Activated T-helper 1 cell treated with anti-CD3 and anti-CD28 coated beads, Interleukin-12 subunit alpha, Interleukin-12 subunit beta, Interleukin-2, Interleukin-4 antibody, amounts not matched to agents 30 ng/mL and 10 ng/mL and 1 ng/mL, durations not matched to agents 14 hours and 24 hours and 36 hours (primary cell): ENCODE measurements around the gene SNX19. TPM values are rescaled to one million over a fixed set of nuclear protein-coding genes. Genes with fewer than 3 reads are reported as not detected.

Experiments
- DNase-seq: peaks from one replicate; pipeline ENCODE4 v3.0.0; 2021; ENCODE audit warnings: low spot score
- H3K27ac Mint-ChIP-seq: one replicate; pipeline ENCODE4 v1.8.0; 2021; ENCODE audit warnings: mild to moderate bottlenecking, mixed read lengths
- H3K27me3 Mint-ChIP-seq: one replicate; pipeline ENCODE4 v1.8.0; 2022; ENCODE audit warnings: mild to moderate bottlenecking, moderate library complexity, mixed read lengths; ENCODE audit not compliant: insufficient read depth
- H3K36me3 Mint-ChIP-seq: one replicate; pipeline ENCODE4 v1.8.0; 2021; ENCODE audit warnings: low read depth, mixed read lengths
- H3K4me1 Mint-ChIP-seq: one replicate; pipeline ENCODE4 v1.8.0; 2021; ENCODE audit warnings: low read depth, mixed read lengths
- H3K4me3 Mint-ChIP-seq: one replicate; pipeline ENCODE4 v1.8.0; 2021; ENCODE audit warnings: mild to moderate bottlenecking, moderate library complexity, mixed read lengths
- H3K9me3 Mint-ChIP-seq: one replicate; pipeline ENCODE4 v1.8.0; 2021; ENCODE audit warnings: mixed read lengths
- intact Hi-C: fragments of 100-400 bp; cut with micrococcal nuclease; formaldehyde crosslinking; loops from one replicate; pipeline ENCODE4 v1.15.1; 2024
- total RNA-seq: library from RNA; stranded (reverse); gene quantifications from 2 replicates; pipeline ENCODE4 v1.2.3, GENCODE V29; 2022

SNX19 gene
- total RNA-seq, 1 donor from 2014 or later = 58.5 TPM

DNA sequence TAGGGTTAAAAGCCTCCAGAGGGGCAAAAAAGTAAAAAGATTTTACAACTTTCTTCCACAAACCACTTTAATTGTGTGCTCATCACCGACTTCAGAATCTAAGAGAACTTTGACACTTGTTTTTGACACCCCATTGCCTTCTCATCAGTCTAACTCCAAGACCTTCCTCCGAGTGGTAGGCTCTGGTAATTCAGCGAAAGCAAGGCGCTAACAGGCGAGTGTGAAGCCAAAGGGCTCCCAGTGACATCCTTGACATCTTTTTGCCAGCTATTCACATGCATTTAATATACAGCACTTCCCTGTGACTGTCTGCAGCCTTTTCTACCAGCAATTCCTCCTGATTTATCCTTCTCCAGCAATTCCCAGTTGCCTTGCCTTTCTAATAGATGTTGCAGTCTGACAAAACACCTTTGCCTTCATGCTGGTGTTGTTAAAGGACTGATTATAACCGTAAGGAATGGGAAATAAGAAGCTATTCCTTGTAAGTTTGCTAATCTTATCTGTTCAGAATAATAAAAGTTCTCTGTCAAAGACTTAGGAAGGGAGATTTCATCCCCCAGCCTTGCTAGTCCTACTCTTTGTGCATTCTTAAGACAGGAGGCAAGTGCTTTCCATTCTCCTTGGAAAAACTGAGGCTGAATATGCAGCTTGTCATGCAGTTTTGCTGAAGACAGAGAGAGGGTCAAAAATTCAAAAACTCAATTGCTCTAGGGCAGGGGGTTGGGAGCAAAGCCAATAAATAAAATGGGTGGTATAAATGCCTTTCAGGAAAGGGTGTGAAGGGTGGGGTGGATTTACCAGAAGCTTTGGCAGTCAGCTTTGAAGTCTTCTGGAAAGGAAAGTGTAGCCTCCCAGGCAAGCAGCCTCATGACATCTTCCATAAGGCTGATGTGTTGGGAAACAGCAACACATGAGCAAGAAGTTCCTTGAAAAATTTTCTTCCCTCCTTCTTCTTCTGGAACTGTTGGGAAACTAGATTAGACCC, 39.1 kb downstream of the SNX19 start:
- H3K4me1 Mint-ChIP-seq = peaks cover 15% of the 10 kb centered on the region
- peaks cover 48% of the 10 kb centered on the region for H3K36me3 Mint-ChIP-seq
- no peaks in the 10 kb centered on the region for H3K9me3 Mint-ChIP-seq
- no peak overlapping the region for H3K27ac Mint-ChIP-seq
- no peak for DNase-seq
- no peak overlapping the region for H3K4me3 Mint-ChIP-seq
- intact Hi-C loops = no loop called here
- H3K27me3 Mint-ChIP-seq = no peaks in the 10 kb centered on the region

DNA sequence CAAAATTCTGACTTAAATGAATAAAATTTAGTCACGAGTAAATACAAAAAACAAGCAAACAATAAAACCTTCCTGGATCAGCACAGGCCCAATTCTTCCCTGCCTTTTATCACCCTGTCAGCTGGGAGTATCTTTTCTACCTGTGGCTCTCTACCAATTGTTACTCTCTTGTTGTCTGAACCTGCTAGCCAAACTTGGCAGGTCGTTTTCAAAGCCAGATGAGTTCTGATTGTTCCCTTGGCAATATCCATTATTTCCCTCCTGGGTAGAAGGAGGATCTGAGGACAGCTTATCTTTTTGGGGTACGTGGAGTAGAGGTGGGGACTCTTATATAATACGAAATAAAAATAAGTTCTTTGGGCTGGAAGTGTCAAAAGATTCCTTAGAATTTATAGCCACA, 40.2 kb downstream of the SNX19 start:
- Mint-ChIP-seq H3K4me1 (peaks cover 5% of the 10 kb centered on the region), H3K36me3 (peaks cover 46% of the 10 kb centered on the region), H3K9me3 (no peaks in the 10 kb centered on the region), H3K4me3 (no peak overlapping the region), H3K27me3 (no peaks in the 10 kb centered on the region), H3K27ac (no peak overlapping the region)
- intact Hi-C loops = no loop called here
- DNase-seq = no peak

DNA sequence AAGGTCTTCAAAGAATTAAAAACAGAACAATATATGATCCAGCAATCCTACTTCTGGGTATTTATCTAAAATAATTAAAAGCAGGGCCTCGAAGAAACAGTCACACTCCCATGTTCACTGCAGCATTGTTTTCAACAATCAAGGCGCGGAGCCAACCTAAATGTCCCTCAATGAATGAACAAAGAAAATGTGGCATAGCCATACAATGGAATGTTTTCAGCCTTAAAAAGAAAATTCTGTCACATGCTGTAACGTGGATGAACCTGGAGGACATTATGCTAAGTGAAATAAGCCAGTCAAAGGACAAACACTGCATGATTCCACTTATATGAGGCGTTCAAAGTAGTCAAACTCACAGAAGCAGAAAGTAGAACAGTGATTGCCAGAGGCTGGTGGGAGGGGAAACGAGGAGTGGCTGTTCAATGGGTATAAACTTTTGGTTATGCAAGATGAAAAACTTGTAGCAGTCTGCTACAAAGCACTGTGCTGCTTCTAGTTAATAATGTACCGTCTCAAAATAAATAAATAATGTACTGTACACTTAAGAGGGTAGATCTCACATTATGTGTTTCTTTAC, 41.2 kb downstream of the SNX19 start:
- Mint-ChIP-seq H3K36me3 (peaks cover 48% of the 10 kb centered on the region), H3K9me3 (no peaks in the 10 kb centered on the region), H3K4me3 (no peak overlapping the region), H3K27ac (no peak overlapping the region), H3K27me3 (no peaks in the 10 kb centered on the region), H3K4me1 (peaks cover 5% of the 10 kb centered on the region)
- no peak for DNase-seq
- intact Hi-C loops = no loop called here

DNA sequence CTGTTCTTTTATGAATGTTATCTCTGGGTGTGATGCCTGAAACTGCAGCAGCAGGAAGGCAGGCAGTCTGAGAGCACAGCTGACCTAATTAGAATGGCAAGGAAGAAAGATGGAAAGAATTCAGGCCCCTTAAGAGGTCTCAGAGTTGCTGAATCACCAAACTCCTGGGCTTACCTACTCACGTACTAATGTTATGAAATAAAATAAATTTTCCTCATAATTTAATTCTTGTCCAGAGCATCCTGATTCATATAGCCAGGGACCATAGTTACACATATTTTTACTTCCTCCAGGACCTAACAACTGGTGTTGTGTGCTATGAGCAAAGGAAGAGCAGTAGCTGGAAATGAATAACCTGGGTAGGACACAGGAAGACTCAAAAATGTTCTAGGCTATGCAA, 41.9 kb downstream of the SNX19 start:
- intact Hi-C loops = no loop called here
- peaks cover 5% of the 10 kb centered on the region for H3K4me1 Mint-ChIP-seq
- H3K27ac Mint-ChIP-seq = peak overlapping the region; percentile 26
- no peak for DNase-seq
- no peaks in the 10 kb centered on the region for H3K27me3 Mint-ChIP-seq
- peaks cover 47% of the 10 kb centered on the region for H3K36me3 Mint-ChIP-seq
- H3K4me3 Mint-ChIP-seq = no peak overlapping the region
- no peaks in the 10 kb centered on the region for H3K9me3 Mint-ChIP-seq

DNA sequence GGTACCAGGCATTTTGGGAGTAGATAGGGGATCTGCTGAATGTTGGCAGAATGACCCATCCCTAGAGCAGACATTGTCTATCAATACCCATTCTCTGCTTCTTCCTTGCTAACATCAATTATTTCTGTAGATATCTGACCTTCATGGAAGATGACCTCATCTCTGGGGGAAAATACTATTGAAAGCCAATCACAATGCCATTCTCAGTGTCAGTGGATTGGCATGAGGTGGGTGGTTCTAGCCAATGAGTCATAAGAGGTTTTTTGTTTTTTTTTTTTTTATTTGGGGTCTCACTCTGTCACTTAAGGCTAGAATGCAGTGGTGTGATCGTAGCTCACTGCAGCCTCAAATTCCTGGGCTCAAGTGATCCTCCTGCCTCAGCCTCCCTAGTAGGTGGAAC, 42.5 kb downstream of the SNX19 start:
- no peak overlapping the region for H3K4me3 Mint-ChIP-seq
- no peak overlapping the region for H3K27ac Mint-ChIP-seq
- no peak for DNase-seq

DNA sequence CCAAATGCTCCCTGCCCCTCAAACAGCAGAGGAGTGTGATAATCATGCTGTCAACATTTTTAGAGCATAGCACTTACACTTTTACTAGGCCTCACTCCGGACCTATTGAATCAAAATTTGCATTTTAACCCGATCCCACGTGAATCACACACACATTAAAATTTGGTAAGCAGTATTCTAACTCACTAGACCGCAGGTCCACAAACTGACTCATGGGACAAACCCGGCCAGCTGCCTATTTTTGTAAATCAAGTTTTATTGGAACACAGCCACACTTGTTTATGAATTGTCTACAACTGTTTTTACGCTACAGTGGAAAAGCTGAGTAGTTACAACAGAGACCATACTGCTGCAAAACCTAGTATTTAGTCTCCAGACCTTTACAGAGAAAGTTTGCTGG, 43.3 kb downstream of the SNX19 start:
- H3K9me3 Mint-ChIP-seq = no peaks in the 10 kb centered on the region
- intact Hi-C loops = no loop called here
- peaks cover 5% of the 10 kb centered on the region for H3K4me1 Mint-ChIP-seq
- DNase-seq = no peak
- H3K27ac Mint-ChIP-seq = no peak overlapping the region
- no peak overlapping the region for H3K4me3 Mint-ChIP-seq
- peaks cover 37% of the 10 kb centered on the region for H3K36me3 Mint-ChIP-seq
- no peaks in the 10 kb centered on the region for H3K27me3 Mint-ChIP-seq

More for the DNA sequence above, 42.5 kb downstream of the SNX19 start:
- Mint-ChIP-seq H3K9me3 (no peaks in the 10 kb centered on the region), H3K36me3 (peaks cover 41% of the 10 kb centered on the region), H3K4me1 (peaks cover 5% of the 10 kb centered on the region), H3K27me3 (no peaks in the 10 kb centered on the region)
- intact Hi-C loops = no loop called here

DNA sequence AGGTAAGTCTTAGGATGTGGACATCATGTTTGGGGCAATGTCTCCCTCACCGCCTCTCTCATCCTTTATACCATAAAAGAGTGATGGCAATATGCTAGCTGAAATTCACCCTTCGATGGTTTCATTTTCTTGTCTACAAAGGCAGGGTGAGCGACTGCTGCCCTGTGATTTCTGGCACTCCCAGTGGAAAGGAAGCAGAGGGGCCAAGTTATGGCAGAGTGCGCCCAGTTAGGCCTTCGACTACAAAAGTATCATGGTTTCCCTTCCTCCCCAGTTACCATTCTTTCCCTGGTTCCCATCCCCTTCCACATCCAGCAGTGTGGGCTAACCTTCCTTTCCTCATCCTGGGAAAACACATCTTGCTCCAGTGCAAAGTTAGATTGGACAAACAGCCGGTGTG, 43.8 kb downstream of the SNX19 start:
- Mint-ChIP-seq H3K36me3 (peaks cover 34% of the 10 kb centered on the region), H3K27me3 (no peaks in the 10 kb centered on the region), H3K4me1 (peaks cover 5% of the 10 kb centered on the region), H3K27ac (no peak overlapping the region), H3K9me3 (no peaks in the 10 kb centered on the region), H3K4me3 (no peak overlapping the region)
- intact Hi-C loops = no loop called here
- no peak for DNase-seq

DNA sequence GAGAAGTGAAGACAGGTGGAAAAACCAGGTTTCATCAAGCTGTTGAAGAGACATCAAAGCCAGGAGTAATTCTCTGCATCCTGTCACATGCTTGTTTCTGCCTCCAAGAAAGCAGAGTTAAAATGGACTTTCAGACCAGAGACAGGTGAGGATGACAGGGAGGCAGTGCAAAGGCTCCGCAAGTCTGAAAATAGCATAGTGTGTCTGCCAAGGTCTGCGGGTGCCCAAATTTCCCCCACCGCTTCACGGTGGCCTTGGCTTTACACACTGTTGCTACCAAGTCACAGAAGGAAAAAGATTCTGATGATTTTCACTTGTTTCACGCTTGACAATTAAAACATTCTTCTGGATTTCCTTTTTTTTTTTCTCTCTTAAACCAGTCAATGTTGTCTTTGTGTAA, 44.2 kb downstream of the SNX19 start:
- Mint-ChIP-seq H3K9me3 (no peaks in the 10 kb centered on the region), H3K27ac (no peak overlapping the region), H3K4me3 (no peak overlapping the region), H3K4me1 (peaks cover 5% of the 10 kb centered on the region), H3K36me3 (peaks cover 31% of the 10 kb centered on the region), H3K27me3 (no peaks in the 10 kb centered on the region)
- DNase-seq = no peak
- intact Hi-C loops = no loop called here

DNA sequence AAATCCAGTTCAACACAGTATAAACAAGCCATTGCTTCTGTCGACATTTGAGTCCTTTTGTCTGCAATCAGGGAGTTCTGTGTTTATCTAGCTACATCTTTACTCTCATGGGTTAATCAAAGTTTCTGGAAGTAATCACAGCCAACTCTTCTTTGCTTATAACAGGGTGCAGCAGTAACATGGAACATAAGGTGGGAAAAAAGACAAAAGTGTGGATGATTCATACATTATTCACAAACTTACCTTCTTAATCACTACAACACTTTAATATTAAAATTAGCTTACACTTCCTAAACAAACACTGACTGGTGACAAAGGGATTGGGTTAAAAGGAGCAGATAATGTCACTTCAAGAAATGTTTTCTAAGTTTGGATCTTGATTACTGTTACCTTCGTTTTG, 44.7 kb downstream of the SNX19 start:
- H3K36me3 Mint-ChIP-seq = peaks cover 31% of the 10 kb centered on the region
- intact Hi-C loops = no loop called here
- no peak overlapping the region for H3K4me3 Mint-ChIP-seq
- peaks cover 5% of the 10 kb centered on the region for H3K4me1 Mint-ChIP-seq
- H3K27me3 Mint-ChIP-seq = no peaks in the 10 kb centered on the region
- no peaks in the 10 kb centered on the region for H3K9me3 Mint-ChIP-seq
- peak overlapping the region; percentile 47 for H3K27ac Mint-ChIP-seq
- no peak for DNase-seq

DNA sequence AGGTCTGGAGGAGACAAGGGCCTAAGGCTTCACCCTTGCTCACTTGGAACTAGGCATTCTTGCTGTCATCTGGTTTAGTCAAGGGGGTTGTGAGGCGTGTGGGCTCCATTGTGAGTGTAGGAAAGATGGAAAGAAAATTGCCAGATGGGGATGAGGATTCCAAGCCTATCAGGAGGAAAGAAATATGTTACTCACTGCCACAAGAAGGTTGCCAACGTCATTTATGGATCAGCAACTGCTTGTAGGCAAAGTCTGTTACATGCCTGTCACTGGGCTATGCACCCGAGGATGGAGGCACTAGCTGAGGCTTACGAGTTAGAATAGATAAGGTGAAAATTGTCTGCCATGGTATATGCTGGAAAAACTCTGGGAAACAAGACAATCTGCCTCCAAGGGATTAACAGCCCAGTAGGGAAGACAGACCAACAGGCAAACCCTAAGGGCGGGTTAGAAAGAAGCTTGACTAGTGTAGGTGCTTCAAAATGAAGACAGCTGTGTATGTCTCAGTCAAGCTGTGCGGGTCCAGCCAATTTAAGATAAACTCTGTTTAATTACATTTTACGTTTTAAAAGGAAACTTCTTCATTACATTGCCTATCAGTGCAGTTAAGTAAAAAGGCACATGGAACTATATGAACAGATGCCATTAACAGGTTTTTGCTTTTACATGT, 47.4 kb downstream of the SNX19 start:
- DNase-seq = no peak
- intact Hi-C loops = loop anchor here (10.0 kb wide), 1 partner anchor 234 kb away; no protein-coding TSS in a partner anchor
- Mint-ChIP-seq H3K4me1 (peaks cover 5% of the 10 kb centered on the region), H3K4me3 (no peak overlapping the region), H3K27me3 (no peaks in the 10 kb centered on the region), H3K9me3 (no peaks in the 10 kb centered on the region), H3K36me3 (peaks cover 17% of the 10 kb centered on the region), H3K27ac (no peak overlapping the region)

DNA sequence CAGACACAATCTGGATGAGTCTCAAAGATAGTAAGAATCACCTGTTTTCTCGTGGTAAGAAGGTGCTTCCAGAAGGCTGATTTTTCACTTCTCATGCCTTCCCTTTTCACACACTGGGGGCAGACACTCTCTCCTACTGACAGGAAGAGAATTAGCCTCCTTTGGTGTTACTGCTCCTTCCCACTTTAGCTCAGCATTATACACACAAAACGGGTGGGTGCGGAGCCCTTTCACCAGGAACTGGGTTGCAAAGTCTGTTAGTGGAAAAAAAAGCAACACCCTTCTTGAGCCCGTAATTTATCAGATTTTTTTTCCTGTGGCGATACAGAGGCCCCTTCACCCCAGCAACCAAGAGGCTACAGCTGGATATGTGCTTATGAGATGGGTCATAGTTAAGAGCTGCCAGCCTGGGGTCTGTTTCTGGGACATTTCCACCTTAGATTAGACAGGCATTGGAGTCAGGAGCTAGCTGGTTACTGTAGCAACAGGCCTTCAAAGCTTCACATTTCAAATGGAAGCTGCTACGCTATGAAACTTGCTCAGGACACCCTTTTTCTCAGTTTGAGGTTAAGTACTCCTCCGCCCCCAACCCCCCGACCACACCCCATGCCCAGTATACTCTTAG, 48.1 kb downstream of the SNX19 start:
- H3K4me1 Mint-ChIP-seq = peaks cover 5% of the 10 kb centered on the region
- no peak overlapping the region for H3K27ac Mint-ChIP-seq
- no peak for DNase-seq
- no peaks in the 10 kb centered on the region for H3K27me3 Mint-ChIP-seq
- H3K36me3 Mint-ChIP-seq = peaks cover 16% of the 10 kb centered on the region
- no peak overlapping the region for H3K4me3 Mint-ChIP-seq
- no peaks in the 10 kb centered on the region for H3K9me3 Mint-ChIP-seq
- intact Hi-C loops = loop anchor here (10.0 kb wide), 1 partner anchor 233 kb away; no protein-coding TSS in a partner anchor

DNA sequence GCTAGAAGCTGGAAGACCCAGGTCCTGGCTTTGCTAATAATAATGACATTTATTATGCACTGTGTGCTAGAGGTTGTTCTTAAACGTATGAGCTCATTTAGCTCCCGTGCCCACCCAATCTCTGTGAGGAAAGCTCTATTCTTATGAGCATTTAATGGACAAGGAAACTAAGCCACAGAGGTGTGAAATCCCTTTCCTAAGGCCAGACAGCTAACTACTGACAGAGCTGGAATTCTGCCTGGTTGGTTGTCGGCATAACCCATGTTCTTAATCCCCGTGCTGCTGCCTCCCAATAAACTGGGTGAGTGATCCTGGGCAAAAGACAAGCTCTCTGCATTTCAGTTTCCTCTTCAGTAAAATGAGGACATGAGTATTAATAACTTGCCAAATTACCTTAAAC, 49.4 kb downstream of the SNX19 start:
- intact Hi-C loops = loop anchor here (10.0 kb wide), 1 partner anchor 232 kb away; no protein-coding TSS in a partner anchor
- no peak for DNase-seq
- H3K9me3 Mint-ChIP-seq = no peaks in the 10 kb centered on the region
- no peak overlapping the region for H3K27ac Mint-ChIP-seq
- peaks cover 5% of the 10 kb centered on the region for H3K4me1 Mint-ChIP-seq
- no peaks in the 10 kb centered on the region for H3K27me3 Mint-ChIP-seq
- H3K36me3 Mint-ChIP-seq = peaks cover 15% of the 10 kb centered on the region
- H3K4me3 Mint-ChIP-seq = no peak overlapping the region
